ENCODE measurements around the gene PREX1. TPM values are rescaled to one million over a fixed set of nuclear protein-coding genes. Genes with fewer than 3 reads are reported as not detected.

The PREX1 gene
- polyA plus RNA-seq, 1 experiment, result 1.3 TPM

- no peak overlapping the region for H3K4me3 ChIP-seq (ENCODE audit: low read depth, low read length)
- H3K27me3 ChIP-seq (ENCODE audit: control insufficient read depth, insufficient read depth, low read length), result no peaks in the 10 kb centered on the region
- ChIA-PET POLR2A (no interaction called here), CTCF (interaction anchor here (1.3 kb wide), 1 partner anchor 24 kb away, joined by 3 read pairs; no protein-coding TSS in a partner anchor)
- H3K36me3 ChIP-seq (ENCODE audit: control insufficient read depth, insufficient read depth, low read length), result no peaks in the 10 kb centered on the region
- TF ChIP-seq, protein P1, sequence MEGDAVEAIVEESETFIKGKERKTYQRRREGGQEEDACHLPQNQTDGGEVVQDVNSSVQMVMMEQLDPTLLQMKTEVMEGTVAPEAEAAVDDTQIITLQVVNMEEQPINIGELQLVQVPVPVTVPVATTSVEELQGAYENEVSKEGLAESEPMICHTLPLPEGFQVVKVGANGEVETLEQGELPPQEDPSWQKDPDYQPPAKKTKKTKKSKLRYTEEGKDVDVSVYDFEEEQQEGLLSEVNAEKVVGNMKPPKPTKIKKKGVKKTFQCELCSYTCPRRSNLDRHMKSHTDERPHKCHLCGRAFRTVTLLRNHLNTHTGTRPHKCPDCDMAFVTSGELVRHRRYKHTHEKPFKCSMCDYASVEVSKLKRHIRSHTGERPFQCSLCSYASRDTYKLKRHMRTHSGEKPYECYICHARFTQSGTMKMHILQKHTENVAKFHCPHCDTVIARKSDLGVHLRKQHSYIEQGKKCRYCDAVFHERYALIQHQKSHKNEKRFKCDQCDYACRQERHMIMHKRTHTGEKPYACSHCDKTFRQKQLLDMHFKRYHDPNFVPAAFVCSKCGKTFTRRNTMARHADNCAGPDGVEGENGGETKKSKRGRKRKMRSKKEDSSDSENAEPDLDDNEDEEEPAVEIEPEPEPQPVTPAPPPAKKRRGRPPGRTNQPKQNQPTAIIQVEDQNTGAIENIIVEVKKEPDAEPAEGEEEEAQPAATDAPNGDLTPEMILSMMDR (IDR thresholded peaks at IDR 0.05; ENCODE audit: insufficient read depth, low read depth, low read length), result no peak
- no peak for DNase-seq (ENCODE audit: low read depth)
Observed at GRCh38 chr20:48808382-48809034, 19.3 kb downstream of the PREX1 start.

DNA sequence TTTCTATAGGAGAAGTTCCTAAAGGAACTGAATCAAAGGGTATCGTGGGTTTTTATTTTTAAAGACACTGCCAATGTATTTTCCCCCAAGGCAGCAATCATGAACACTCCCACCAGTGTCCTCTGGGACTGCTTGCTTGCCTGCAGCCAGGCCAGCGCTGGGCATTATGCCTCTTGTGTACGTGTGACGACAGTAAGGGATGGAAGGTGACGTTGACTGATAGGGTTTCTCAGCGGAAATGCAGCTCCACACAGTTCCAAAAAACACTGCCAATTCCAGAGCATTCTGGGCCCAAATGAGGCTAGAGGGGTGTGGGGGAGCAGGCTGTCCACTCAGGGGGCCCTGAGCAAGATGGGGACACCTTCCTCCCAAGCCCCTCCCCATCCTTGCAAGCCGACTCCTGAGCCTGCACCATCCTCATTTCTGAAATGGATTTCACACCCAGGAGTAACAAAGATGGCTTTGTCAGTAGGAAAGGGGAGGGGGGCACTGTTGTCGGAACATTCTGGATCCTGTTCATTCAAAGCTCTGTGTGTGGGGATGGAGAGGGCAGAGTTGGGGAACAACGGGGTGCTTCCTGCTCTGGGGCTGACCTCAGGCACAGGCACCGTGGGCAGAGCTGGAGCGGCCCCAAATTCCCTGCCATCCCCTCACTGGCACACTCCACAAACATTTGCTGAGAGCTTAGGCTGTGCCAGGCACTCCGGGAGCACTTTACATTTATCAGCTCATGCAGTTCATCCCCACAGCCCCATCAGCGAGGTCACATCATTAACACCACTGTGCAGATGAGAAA, 20.0 kb downstream of the PREX1 start:
- POLR2A ChIA-PET, result no interaction called here
- Histone ChIP-seq H3K27me3 (ENCODE audit: control insufficient read depth, insufficient read depth, low read length) (no peaks in the 10 kb centered on the region), H3K36me3 (ENCODE audit: control insufficient read depth, insufficient read depth, low read length) (no peaks in the 10 kb centered on the region), H3K4me3 (ENCODE audit: low read depth, low read length) (no peak overlapping the region)
- TF ChIP-seq, protein P1 (IDR thresholded peaks at IDR 0.05; ENCODE audit: insufficient read depth, low read depth, low read length), result no peak
- no peak for DNase-seq (ENCODE audit: low read depth)
- CTCF ChIA-PET, result interaction anchor here (1.3 kb wide), 1 partner anchor 24 kb away, joined by 3 read pairs; no protein-coding TSS in a partner anchor

- CTCF ChIA-PET, result interaction anchor here (1.3 kb wide), 1 partner anchor 25 kb away, joined by 3 read pairs; no protein-coding TSS in a partner anchor
- POLR2A ChIA-PET, result no interaction called here
- Histone ChIP-seq H3K27me3 (ENCODE audit: control insufficient read depth, insufficient read depth, low read length) (no peaks in the 10 kb centered on the region), H3K36me3 (ENCODE audit: control insufficient read depth, insufficient read depth, low read length) (no peaks in the 10 kb centered on the region), H3K4me3 (ENCODE audit: low read depth, low read length) (no peak overlapping the region)
- DNase-seq (ENCODE audit: low read depth), result no peak
- TF ChIP-seq, protein P1 (IDR thresholded peaks at IDR 0.05; ENCODE audit: insufficient read depth, low read depth, low read length), result no peak
Observed at GRCh38 chr20:48807051-48807450, 20.7 kb downstream of the PREX1 start.

DNA sequence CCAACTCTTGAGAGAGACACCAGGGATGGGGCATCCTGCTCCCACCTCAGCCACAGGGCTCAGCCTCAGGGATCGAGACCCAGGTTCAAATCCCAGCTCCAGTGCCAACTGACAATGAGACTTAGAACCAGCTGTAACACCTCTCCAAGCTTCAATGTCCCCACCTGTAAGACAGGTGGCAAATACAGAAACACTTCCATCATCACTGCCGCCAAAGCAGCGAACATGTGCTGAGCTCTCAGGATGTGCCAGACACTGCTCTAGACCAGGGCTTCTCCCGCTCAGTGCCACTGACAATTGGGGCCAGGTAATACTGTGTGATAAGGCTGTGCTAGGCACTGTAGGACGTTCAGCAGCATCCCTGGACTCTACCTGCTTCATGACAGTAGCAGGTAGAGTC, 22.1 kb downstream of the PREX1 start:
- no peak for DNase-seq (ENCODE audit: low read depth)
- TF ChIP-seq, protein P1 (IDR thresholded peaks at IDR 0.05; ENCODE audit: insufficient read depth, low read depth, low read length), result no peak
- H3K36me3 ChIP-seq (ENCODE audit: control insufficient read depth, insufficient read depth, low read length), result no peaks in the 10 kb centered on the region
- no peak overlapping the region for H3K4me3 ChIP-seq (ENCODE audit: low read depth, low read length)
- ChIA-PET POLR2A (no interaction called here), CTCF (no interaction called here)
- no peaks in the 10 kb centered on the region for H3K27me3 ChIP-seq (ENCODE audit: control insufficient read depth, insufficient read depth, low read length)

DNA sequence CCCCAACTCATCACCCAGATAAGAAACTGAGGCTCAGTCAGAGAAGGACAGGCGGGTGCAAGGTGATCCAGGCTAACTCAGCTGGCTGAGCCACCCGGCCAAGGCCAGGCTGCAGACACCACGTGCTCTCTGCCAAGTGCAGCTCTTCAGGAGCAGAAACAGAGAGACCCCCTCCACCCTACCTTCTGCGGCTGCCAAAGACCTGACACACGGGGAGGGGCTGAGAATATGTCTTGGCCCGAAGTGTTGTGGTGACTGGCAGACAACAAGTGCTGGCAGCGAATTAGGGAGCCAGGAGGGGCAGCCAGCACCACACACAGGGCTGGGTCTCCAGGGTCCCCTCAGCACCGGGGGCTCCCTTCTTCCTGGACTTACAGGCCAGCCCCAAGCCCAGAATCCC, 22.5 kb downstream of the PREX1 start:
- CTCF ChIA-PET, result no interaction called here
- POLR2A ChIA-PET, result no interaction called here
- H3K36me3 ChIP-seq (ENCODE audit: control insufficient read depth, insufficient read depth, low read length), result no peaks in the 10 kb centered on the region
- DNase-seq (ENCODE audit: low read depth), result no peak
- no peaks in the 10 kb centered on the region for H3K27me3 ChIP-seq (ENCODE audit: control insufficient read depth, insufficient read depth, low read length)
- TF ChIP-seq, protein P1 (IDR thresholded peaks at IDR 0.05; ENCODE audit: insufficient read depth, low read depth, low read length), result no peak
- no peak overlapping the region for H3K4me3 ChIP-seq (ENCODE audit: low read depth, low read length)

Measured in BJ (cell line).